Urinary bladder (tissue), 4 donors: ENCODE results near the gene RUSC1. TPM values are rescaled to one million over a fixed set of nuclear protein-coding genes. Genes with fewer than 3 reads are reported as not detected.

Source experiments
- DNase-seq: peaks from one replicate; pipeline ENCODE4 v3.0.0-alpha.2; 2015; ENCODE audit errors: extremely low spot score
- H3K27ac ChIP-seq: one replicate; pipeline ENCODE4 v1.5.1; 2013; ENCODE audit warnings: low read depth, mild to moderate bottlenecking, moderate library complexity
- H3K36me3 ChIP-seq: one replicate; pipeline ENCODE4 v1.6.1; 2013; ENCODE audit warnings: mild to moderate bottlenecking, moderate library complexity; ENCODE audit not compliant: insufficient read depth
- H3K4me1 ChIP-seq: one replicate; pipeline ENCODE4 v1.6.1; 2013; ENCODE audit warnings: mild to moderate bottlenecking, moderate library complexity; ENCODE audit not compliant: insufficient read depth
- H3K4me3 ChIP-seq: one replicate; pipeline ENCODE4 v1.5.1; 2013; ENCODE audit warnings: low read depth, low read length
- WGBS: extraction: QIAGEN DNeasy Blood & Tissue Kit; methylation state at CpG from one replicate; pipeline ENCODE4 v1.1.7; 2013; 5-methylcytosine and 5-hydroxymethylcytosine counted together
- polyA plus RNA-seq: library from polyadenylated mRNA; stranded (reverse); fragments of 200-250 nt; gene quantifications from one replicate; pipeline ENCODE4 v1.2.3, GENCODE V29; 2013
- small RNA-seq: library from RNA; depleted of rRNA; stranded (forward); fragments of <200 nt; gene quantifications from one replicate; pipeline ENCODE3, GENCODE V24; 2014
- total RNA-seq: library from RNA; depleted of rRNA; stranded (reverse); fragments of >200 nt; gene quantifications from one replicate; pipeline ENCODE4 v1.2.3, GENCODE V29; 2014
- donor health status: healthy with polysubstance abuse.
- donor health status: healthy.

The RUSC1 gene
- total and polyA plus RNA-seq, 2 donors = 13.8 to 36.3 TPM

DNA sequence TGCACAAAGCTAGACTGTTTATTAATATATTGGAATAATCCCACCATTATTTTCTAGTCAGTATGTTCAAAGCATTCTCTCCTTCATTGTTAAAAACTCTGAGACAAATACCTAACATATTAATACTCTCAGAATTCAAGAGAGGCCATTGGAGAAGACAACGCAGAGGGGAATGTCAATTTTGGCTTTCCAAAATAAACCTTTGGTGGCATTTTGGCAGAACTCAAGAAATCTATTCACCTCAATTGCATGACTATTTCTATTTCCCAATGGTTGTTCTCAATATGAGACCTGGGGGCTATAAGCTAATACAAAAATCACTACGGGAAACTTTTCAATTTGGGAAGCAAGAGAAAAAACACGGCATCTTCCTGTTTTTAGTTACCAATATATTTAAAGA lies 58.5 kb downstream of the RUSC1 start:
- Histone ChIP-seq H3K36me3 (no peaks in the 10 kb centered on the region), H3K27ac (no peak overlapping the region), H3K4me3 (no peak overlapping the region), H3K4me1 (no peaks in the 10 kb centered on the region)
- WGBS = 19% methylated on average over 3 of the region's 3 CpGs
- no peak for DNase-seq

DNA sequence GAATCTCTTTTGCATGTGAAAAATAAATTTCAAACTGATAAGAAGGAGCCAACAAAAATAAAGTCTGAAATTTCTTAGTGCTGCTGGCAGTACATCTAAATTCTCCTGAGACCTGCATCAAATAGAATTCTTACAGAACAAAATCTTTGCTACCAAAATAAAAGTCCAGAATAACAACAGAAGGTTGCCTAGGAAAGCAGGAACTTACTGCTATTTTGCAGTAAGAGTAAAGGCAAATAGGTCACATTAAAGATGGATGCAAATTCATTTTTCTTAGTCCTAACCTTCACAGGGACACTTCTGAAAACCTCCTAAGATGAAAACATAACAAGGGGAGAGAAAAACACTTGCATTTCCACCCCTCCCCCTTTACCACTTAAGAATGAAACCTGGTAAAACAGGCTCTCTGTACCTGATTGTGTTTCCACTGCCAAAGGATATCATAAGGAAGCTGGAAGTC lies 59.0 kb downstream of the RUSC1 start:
- Histone ChIP-seq H3K36me3 (no peaks in the 10 kb centered on the region), H3K4me3 (no peak overlapping the region), H3K27ac (no peak overlapping the region), H3K4me1 (no peaks in the 10 kb centered on the region)
- DNase-seq = peak; percentile 40

Small RNAs within 50 kb of the gene (small RNA-seq; reads per million reads assigned to genes)
- not detected for gene RNU6-106P

Other genes with a start within 250 kb of the RUSC1 start
- 1.2 TPM for gene EFNA3, start 242.1 kb upstream of the RUSC1 start, total RNA-seq
- 2.3 TPM for gene EFNA3, start 242.1 kb upstream of the RUSC1 start, polyA plus RNA-seq
- 31.1 TPM for gene EFNA1, start 193.0 kb upstream of the RUSC1 start, total RNA-seq
- gene EFNA1, start 193.0 kb upstream of the RUSC1 start, polyA plus RNA-seq = 44.6 TPM
- 19.5 TPM for gene SLC50A1, start 185.0 kb upstream of the RUSC1 start, total RNA-seq
- 31.7 TPM for gene SLC50A1, start 185.0 kb upstream of the RUSC1 start, polyA plus RNA-seq
- 15.8 TPM for gene DPM3, start 180.4 kb upstream of the RUSC1 start, total RNA-seq
- gene DPM3, start 180.4 kb upstream of the RUSC1 start, polyA plus RNA-seq = 205 TPM
- gene KRTCAP2, start 147.6 kb upstream of the RUSC1 start, total RNA-seq = 53.0 TPM
- gene KRTCAP2, start 147.6 kb upstream of the RUSC1 start, polyA plus RNA-seq = 266 TPM
- gene TRIM46, start 147.0 kb upstream of the RUSC1 start, total RNA-seq = 0.85 TPM
- 1.1 TPM for gene TRIM46, start 147.0 kb upstream of the RUSC1 start, polyA plus RNA-seq
- gene THBS3, start 113.0 kb upstream of the RUSC1 start, total RNA-seq = 57.2 TPM
- gene THBS3, start 113.0 kb upstream of the RUSC1 start, polyA plus RNA-seq = 24.5 TPM
- 13.6 TPM for gene MTX1, start 112.2 kb upstream of the RUSC1 start, total RNA-seq
- gene MTX1, start 112.2 kb upstream of the RUSC1 start, polyA plus RNA-seq = 40.2 TPM
- 2.6 TPM for gene ENTREP3, start 65.4 kb upstream of the RUSC1 start, total RNA-seq
- gene ENTREP3, start 65.4 kb upstream of the RUSC1 start, polyA plus RNA-seq = 37.8 TPM
- 13.1 TPM for gene SCAMP3, start 58.5 kb upstream of the RUSC1 start, total RNA-seq
- 74.9 TPM for gene SCAMP3, start 58.5 kb upstream of the RUSC1 start, polyA plus RNA-seq
- gene CLK2, start 47.4 kb upstream of the RUSC1 start, total RNA-seq = 29.7 TPM
- gene CLK2, start 47.4 kb upstream of the RUSC1 start, polyA plus RNA-seq = 42.3 TPM
- gene HCN3, start 43.4 kb upstream of the RUSC1 start, total RNA-seq = 3.0 TPM
- 3.2 TPM for gene HCN3, start 43.4 kb upstream of the RUSC1 start, polyA plus RNA-seq
- not detected for gene PKLR, start 19.5 kb upstream of the RUSC1 start, total RNA-seq
- gene PKLR, start 19.5 kb upstream of the RUSC1 start, polyA plus RNA-seq = not detected
- gene FDPS, start 12.0 kb upstream of the RUSC1 start, total RNA-seq = 73.1 TPM
- gene FDPS, start 12.0 kb upstream of the RUSC1 start, polyA plus RNA-seq = 92.6 TPM
- gene ASH1L, start 241.9 kb downstream of the RUSC1 start, total RNA-seq = 75.5 TPM
- gene ASH1L, start 241.9 kb downstream of the RUSC1 start, polyA plus RNA-seq = 21.6 TPM